B cell (primary cell): ENCODE data around the gene TBC1D1. TPM values are rescaled to one million over a fixed set of nuclear protein-coding genes. Genes with fewer than 3 reads are reported as not detected.

Experiments used
- ATAC-seq: fragments of 200-7000 bp; cut with Tn5 transposase; one replicate; pipeline ENCODE4 v1.10.0; 2021; ENCODE audit warnings: low read depth, mild to moderate bottlenecking, moderate number of reproducible peaks, moderate library complexity
- CTCF ChIA-PET: fragments of 350-600 bp; sonication (Branson Sonifier 250); formaldehyde crosslinking; loops from one replicate; lab custom pipeline; 2021; ENCODE audit warnings: antibody characterized with exemption, inconsistent platforms; lab: Charles Lee
- POLR2A ChIA-PET: fragments of 350-600 bp; sonication (Branson Sonifier 250); formaldehyde crosslinking; loops from one replicate; lab custom pipeline; 2021; ENCODE audit warnings: antibody characterized with exemption; lab: Charles Lee
- DNase-seq: peaks from one replicate; pipeline ENCODE4 v3.0.0; 2013
- H2AFZ ChIP-seq: 2 replicates; pipeline ENCODE4 v1.6.1; 2012; ENCODE audit warnings: mild to moderate bottlenecking, low read depth, low read length; ENCODE audit not compliant: insufficient read depth, poor library complexity, severe bottlenecking
- H3K27ac ChIP-seq, 2 donors: 1 replicate in 1 of 2; 2 replicates in 1 of 2; pipeline ENCODE4 v1.5.1; 2012 to 2013; ENCODE audit warnings: low read length in 2 of 2, mild to moderate bottlenecking in 2 of 2, moderate library complexity in 1 of 2
- H3K27me3 ChIP-seq, 4 experiments: fragments of 200-600 bp in 1 of 4; sonication (generic) in 1 of 4; replicated peaks in 1 of 4; 1 replicate in 2 of 4; 2 replicates in 2 of 4; pipeline versions ENCODE4 v1.6.1 to v1.7.0; 2013 to 2016; ENCODE audit warnings: low read length in 3 of 4, mild to moderate bottlenecking in 2 of 4, mixed read lengths in 1 of 4, moderate library complexity in 1 of 4; ENCODE audit not compliant: insufficient read depth in 4 of 4, control insufficient read depth in 3 of 4; ENCODE audit errors: control extremely low read depth in 1 of 4
- H3K36me3 ChIP-seq, 2 experiments: replicated peaks in 1 of 2; 1 replicate in 1 of 2; 2 replicates in 1 of 2; pipeline versions ENCODE4 v1.6.1 to v1.7.1; 2013; ENCODE audit warnings: low read length in 1 of 2; ENCODE audit not compliant: insufficient read depth in 2 of 2, control insufficient read depth in 1 of 2; ENCODE audit errors: control extremely low read depth in 1 of 2, extremely low read depth in 1 of 2
- H3K4me1 ChIP-seq, 2 donors: fragments of 200-600 bp in 1 of 2; sonication (generic) in 1 of 2; 1 replicate in 1 of 2; 2 replicates in 1 of 2; pipeline versions ENCODE4 v1.5.1 to v1.6.1; 2013 to 2017; ENCODE audit warnings: low read length in 2 of 2; ENCODE audit not compliant: control insufficient read depth in 2 of 2, insufficient read depth in 2 of 2
- H3K4me2 ChIP-seq: replicated peaks from 2 replicates; pipeline ENCODE3; 2012; ENCODE audit warnings: mild to moderate bottlenecking, low read depth, low read length; ENCODE audit not compliant: poor library complexity, severe bottlenecking
- H3K4me3 ChIP-seq, 5 experiments: fragments of 200-600 bp in 1 of 5; sonication (generic) in 1 of 5; 1 replicate in 3 of 5; 2 replicates in 2 of 5; pipeline versions ENCODE4 v1.5.1 to v1.7.0; 2011 to 2016; ENCODE audit warnings: low read length in 4 of 5, mild to moderate bottlenecking in 4 of 5, low read depth in 2 of 5, control low read depth in 1 of 5, moderate library complexity in 1 of 5; ENCODE audit not compliant: insufficient read depth in 1 of 5; ENCODE audit errors: control extremely low read depth in 1 of 5, extremely low read depth in 1 of 5
- H3K79me2 ChIP-seq: fragments of 200-600 bp; sonication (generic); one replicate; pipeline ENCODE4 v1.6.0; 2016; ENCODE audit warnings: low read length; ENCODE audit not compliant: control insufficient read depth, insufficient read depth
- H3K9ac ChIP-seq: fragments of 200-600 bp; sonication (generic); 2 replicates; pipeline ENCODE4 v1.6.1; 2017; ENCODE audit warnings: mild to moderate bottlenecking, low read length, moderate library complexity
- H3K9me3 ChIP-seq, 3 donors: one replicate each; pipeline versions ENCODE4 v1.6.1 to v1.7.1; 2013; ENCODE audit warnings: low read length in 2 of 3; ENCODE audit not compliant: control insufficient read depth in 2 of 3, insufficient read depth in 1 of 3; ENCODE audit errors: control extremely low read depth in 1 of 3
- H4K20me1 ChIP-seq: 2 replicates; pipeline ENCODE4 v1.6.0; 2012; ENCODE audit warnings: mild to moderate bottlenecking, low read length; ENCODE audit not compliant: insufficient read depth, control insufficient read depth, poor library complexity, severe bottlenecking
- H3K27ac Mint-ChIP-seq: one replicate; pipeline ENCODE4 v1.8.0; 2021; ENCODE audit warnings: mixed read lengths
- H3K27me3 Mint-ChIP-seq: one replicate; pipeline ENCODE4 v1.8.0; 2021; ENCODE audit warnings: mixed read lengths
- H3K4me1 Mint-ChIP-seq: one replicate; pipeline ENCODE4 v1.8.0; 2021; ENCODE audit warnings: mixed read lengths
- H3K4me3 Mint-ChIP-seq: one replicate; pipeline ENCODE4 v1.8.0; 2021; ENCODE audit warnings: mixed read lengths
- H3K9me3 Mint-ChIP-seq: one replicate; pipeline ENCODE4 v1.8.0; 2022; ENCODE audit warnings: mixed read lengths; ENCODE audit not compliant: insufficient read depth
- CTCF ChIP-seq: fragments of 200-600 bp; IDR thresholded peaks from one replicate; pipeline ENCODE4 v1.8.0; 2022; ENCODE audit warnings: antibody characterized with exemption, mild to moderate bottlenecking
- EZH2 ChIP-seq: IDR thresholded peaks from 2 replicates; pipeline ENCODE4 v1.6.1; 2012; ENCODE audit warnings: borderline replicate concordance, low read depth, mild to moderate bottlenecking, moderate library complexity, low read length; ENCODE audit not compliant: insufficient read depth, poor library complexity, severe bottlenecking
- WGBS: methylation state at CpG from one replicate; pipeline ENCODE4 v1.1.5; 2013; ENCODE audit warnings: missing lambda C conversion rate; ENCODE audit not compliant: insufficient coverage; 5-methylcytosine and 5-hydroxymethylcytosine counted together
- intact Hi-C: fragments of 100-400 bp; cut with micrococcal nuclease; formaldehyde crosslinking; loops from one replicate; pipeline ENCODE4 v1.10.0; 2022
- polyA plus RNA-seq: library from polyadenylated mRNA; depleted of rRNA; stranded (reverse); fragments of >200 nt; gene quantifications from 2 replicates; pipeline ENCODE4 v1.2.3, GENCODE V29; 2012
- total RNA-seq, 2 donors: library from RNA; stranded (reverse); fragments of 120-200 nt in 1 of 2; gene quantifications; 1 replicate in 1 of 2; 2 replicates in 1 of 2; pipeline versions ENCODE4 v1.2.3 to v1.2.4, GENCODE V29; 2013 to 2022

Gene TBC1D1
- total and polyA plus RNA-seq, 2 donors (not counting 1 experiment from before 2014, with no cell fraction given): 88.2 to 98.7 TPM

DNA sequence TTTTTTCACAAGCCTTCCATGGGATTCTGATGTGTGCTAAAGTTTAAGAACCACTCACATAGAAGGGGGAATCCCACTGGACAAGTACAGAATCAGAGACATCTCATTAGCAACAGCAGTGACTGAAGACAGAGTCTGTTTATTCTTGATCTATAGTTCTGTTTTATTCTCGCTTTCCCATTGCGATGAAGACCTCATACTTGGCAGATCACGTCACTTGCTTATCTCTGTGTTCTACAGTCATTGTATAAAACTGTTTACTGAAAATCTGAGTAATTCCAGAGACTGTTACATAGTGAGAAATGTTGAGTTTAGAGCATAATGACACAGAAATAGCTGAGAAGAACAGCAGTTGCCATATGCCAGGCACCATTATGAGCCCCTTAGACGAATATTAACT, 254.9 kb downstream of the TBC1D1 start:
- Histone ChIP-seq H3K27me3 (no peaks in the 10 kb centered on the region), H3K27ac (no peak overlapping the region), H3K4me3 (no peak overlapping the region), H3K4me1 (no peaks in the 10 kb centered on the region), H3K79me2 (no peaks in the 10 kb centered on the region), H4K20me1 (no peaks in the 10 kb centered on the region), H2AFZ (no peak overlapping the region), H3K9ac (no peak overlapping the region), H3K36me3 (peaks cover 0 to 4% of the 10 kb centered on the region in 2 experiments), H3K4me2 (no peak overlapping the region), H3K9me3 (no peaks in the 10 kb centered on the region)
- Mint-ChIP-seq H3K27ac (no peak overlapping the region), H3K9me3 (no peaks in the 10 kb centered on the region), H3K4me3 (no peak overlapping the region), H3K4me1 (no peaks in the 10 kb centered on the region), H3K27me3 (no peaks in the 10 kb centered on the region)
- no peak for DNase-seq
- no peak for TF ChIP-seq CTCF
- no peak for TF ChIP-seq EZH2
- CTCF ChIA-PET: interaction anchor here (1.4 kb wide), 1 partner anchor 34 kb away, joined by 3 read pairs; no protein-coding TSS in a partner anchor
- intact Hi-C loops: no loop called here
- ATAC-seq: no peak
- POLR2A ChIA-PET: no interaction called here
- WGBS: 96% methylated on average over 4 of the region's 4 CpGs

DNA sequence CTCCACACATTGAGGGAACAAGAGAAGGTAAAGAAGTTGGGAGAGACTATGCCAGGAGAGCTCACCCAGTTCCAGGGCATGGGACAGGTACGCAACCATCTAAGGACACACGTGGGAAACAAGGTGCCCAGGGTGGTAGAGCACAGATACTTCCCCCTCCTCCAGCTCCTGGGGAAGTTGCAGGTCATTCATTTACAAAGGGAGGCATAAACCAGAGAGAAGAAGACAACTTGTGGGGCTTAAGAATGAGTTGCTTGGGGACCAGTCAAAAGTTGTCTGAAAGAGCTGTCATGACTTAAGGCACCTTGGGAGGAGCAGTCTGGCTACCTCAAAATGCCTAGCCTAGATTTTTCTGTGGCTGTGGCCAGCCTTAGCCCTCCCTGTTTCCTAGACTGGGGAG, 255.5 kb downstream of the TBC1D1 start:
- Histone ChIP-seq H2AFZ (no peak overlapping the region), H3K9ac (no peak overlapping the region), H3K36me3 (peaks cover 0 to 3% of the 10 kb centered on the region in 2 experiments), H3K79me2 (no peaks in the 10 kb centered on the region), H4K20me1 (no peaks in the 10 kb centered on the region), H3K9me3 (no peaks in the 10 kb centered on the region), H3K4me1 (no peaks in the 10 kb centered on the region), H3K27me3 (no peaks in the 10 kb centered on the region), H3K4me2 (no peak overlapping the region), H3K4me3 (no peak overlapping the region), H3K27ac (no peak overlapping the region)
- POLR2A ChIA-PET: interaction anchor here (0.6 kb wide), 1 partner anchor 1597 kb away, joined by 4 read pairs; no protein-coding TSS in a partner anchor
- 100% methylated on average over 1 of the region's 2 CpGs for WGBS
- Mint-ChIP-seq H3K4me1 (no peaks in the 10 kb centered on the region), H3K9me3 (no peaks in the 10 kb centered on the region), H3K27ac (no peak overlapping the region), H3K4me3 (no peak overlapping the region), H3K27me3 (no peaks in the 10 kb centered on the region)
- intact Hi-C loops: no loop called here
- ATAC-seq (no peak), DNase-seq (no peak)
- TF ChIP-seq EZH2 (no peak), CTCF (no peak)
- CTCF ChIA-PET: interaction anchor here (1.4 kb wide), 1 partner anchor 33 kb away, joined by 3 read pairs; no protein-coding TSS in a partner anchor
